Ishikawa (cell line): ENCODE measurements around the gene SLC2A1.

Source experiments
- CEBPB ChIP-seq: IDR thresholded peaks from 2 replicates; pipeline ENCODE4 v1.6.1; 2012
- EGR1 ChIP-seq: IDR thresholded peaks from 2 replicates; pipeline ENCODE4 v1.6.1; 2012
- EP300 ChIP-seq: IDR thresholded peaks from 2 replicates; pipeline ENCODE4 v1.6.1; 2012; ENCODE audit warnings: borderline replicate concordance
- RAD21 ChIP-seq: IDR thresholded peaks from 2 replicates; pipeline ENCODE4 v1.6.1; 2012; ENCODE audit warnings: low read depth
- YY1 ChIP-seq: IDR thresholded peaks from 2 replicates; pipeline ENCODE4 v1.6.1; 2012; ENCODE audit warnings: low read depth

- no peak for TF ChIP-seq YY1
- TF ChIP-seq EGR1, result no peak
- TF ChIP-seq RAD21, result no peak
- TF ChIP-seq CEBPB, result no peak
- TF ChIP-seq EP300, result no peak
Measured at GRCh38 chr1:42983253-42983652, 24.6 kb upstream of the SLC2A1 start.
